ENCODE results near the gene RAB14. TPM values are rescaled to one million over a fixed set of nuclear protein-coding genes. Genes with fewer than 3 reads are reported as not detected.
A peak's percentile ranks its signal among the peaks of the same experiment; 100 is the strongest.

Gene RAB14
- total RNA-seq, 1 experiment from 2014 or later, result 36.0 TPM

DNA sequence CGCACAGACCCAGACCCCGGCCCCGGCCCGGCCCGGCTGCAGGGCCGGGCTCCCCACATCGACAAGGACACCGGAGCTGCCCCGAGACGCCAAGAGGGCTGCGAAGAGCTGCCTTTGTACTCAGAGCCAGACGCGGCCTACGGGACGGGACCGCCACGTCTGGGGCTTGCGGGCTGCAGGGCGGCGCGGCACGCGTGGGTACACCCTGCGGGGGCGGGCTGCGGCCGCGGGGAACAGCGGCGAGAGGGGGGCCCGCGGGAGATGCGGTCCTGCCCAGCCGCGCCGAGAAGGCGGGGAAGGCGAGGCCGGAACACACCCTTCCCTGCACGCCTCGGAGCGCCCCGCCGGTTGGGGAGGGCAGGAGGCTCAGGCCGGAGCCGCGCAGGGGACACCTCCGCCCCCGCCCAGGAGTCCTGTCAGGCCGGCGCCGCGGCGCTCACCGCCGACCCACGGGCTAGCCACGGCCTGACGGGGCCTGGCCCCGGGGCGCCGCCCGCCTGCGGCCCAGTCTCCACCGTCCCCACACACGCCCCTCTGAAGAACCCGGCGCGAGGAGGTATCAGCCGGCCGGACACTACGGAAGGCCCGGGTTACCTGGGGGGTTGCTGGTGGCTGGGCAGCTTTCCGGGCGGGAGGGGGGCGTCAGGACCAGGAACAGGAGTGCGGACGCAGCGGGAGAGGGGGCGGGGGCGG is 478 bp downstream of the RAB14 start:
- Mint-ChIP-seq H3K36me3 (no peaks in the 10 kb centered on the region), H3K27ac (no peak overlapping the region), H3K9me3 (no peaks in the 10 kb centered on the region), H3K4me1 (peaks cover 33% of the 10 kb centered on the region), H3K4me3 (peak overlapping the region; percentile 86), H3K27me3 (ENCODE audit: low read depth) (peaks cover 2% of the 10 kb centered on the region; the same call in 1 of the 2 replicates)
- CTCF ChIA-PET, result interaction anchor here (0.7 to 1.1 kb wide), 2 partner anchors 67 to 118 kb away, joined by 4 to 5 read pairs; partner anchors contain the start of gene GSN
- 0 out of 2 replicates have a peak, but pooled peaks have one; percentile 16 for TF ChIP-seq ZNF219 (CRISPR knock-in tag; IDR thresholded peaks at IDR 0.05; ENCODE audit: borderline replicate concordance)
- TF ChIP-seq, protein P1, sequence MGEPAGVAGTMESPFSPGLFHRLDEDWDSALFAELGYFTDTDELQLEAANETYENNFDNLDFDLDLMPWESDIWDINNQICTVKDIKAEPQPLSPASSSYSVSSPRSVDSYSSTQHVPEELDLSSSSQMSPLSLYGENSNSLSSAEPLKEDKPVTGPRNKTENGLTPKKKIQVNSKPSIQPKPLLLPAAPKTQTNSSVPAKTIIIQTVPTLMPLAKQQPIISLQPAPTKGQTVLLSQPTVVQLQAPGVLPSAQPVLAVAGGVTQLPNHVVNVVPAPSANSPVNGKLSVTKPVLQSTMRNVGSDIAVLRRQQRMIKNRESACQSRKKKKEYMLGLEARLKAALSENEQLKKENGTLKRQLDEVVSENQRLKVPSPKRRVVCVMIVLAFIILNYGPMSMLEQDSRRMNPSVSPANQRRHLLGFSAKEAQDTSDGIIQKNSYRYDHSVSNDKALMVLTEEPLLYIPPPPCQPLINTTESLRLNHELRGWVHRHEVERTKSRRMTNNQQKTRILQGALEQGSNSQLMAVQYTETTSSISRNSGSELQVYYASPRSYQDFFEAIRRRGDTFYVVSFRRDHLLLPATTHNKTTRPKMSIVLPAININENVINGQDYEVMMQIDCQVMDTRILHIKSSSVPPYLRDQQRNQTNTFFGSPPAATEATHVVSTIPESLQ (CRISPR knock-in tag; IDR thresholded peaks at IDR 0.05), result no peak
- TF ChIP-seq FOXP1 (CRISPR knock-in tag; IDR thresholded peaks at IDR 0.05; ENCODE audit: borderline replicate concordance), result no peak
- no peak for TF ChIP-seq USF1 (CRISPR knock-in tag; IDR thresholded peaks at IDR 0.05)
- no peak for TF ChIP-seq CREB1 (CRISPR knock-in tag; IDR thresholded peaks at IDR 0.05)
- TF ChIP-seq, protein P2, sequence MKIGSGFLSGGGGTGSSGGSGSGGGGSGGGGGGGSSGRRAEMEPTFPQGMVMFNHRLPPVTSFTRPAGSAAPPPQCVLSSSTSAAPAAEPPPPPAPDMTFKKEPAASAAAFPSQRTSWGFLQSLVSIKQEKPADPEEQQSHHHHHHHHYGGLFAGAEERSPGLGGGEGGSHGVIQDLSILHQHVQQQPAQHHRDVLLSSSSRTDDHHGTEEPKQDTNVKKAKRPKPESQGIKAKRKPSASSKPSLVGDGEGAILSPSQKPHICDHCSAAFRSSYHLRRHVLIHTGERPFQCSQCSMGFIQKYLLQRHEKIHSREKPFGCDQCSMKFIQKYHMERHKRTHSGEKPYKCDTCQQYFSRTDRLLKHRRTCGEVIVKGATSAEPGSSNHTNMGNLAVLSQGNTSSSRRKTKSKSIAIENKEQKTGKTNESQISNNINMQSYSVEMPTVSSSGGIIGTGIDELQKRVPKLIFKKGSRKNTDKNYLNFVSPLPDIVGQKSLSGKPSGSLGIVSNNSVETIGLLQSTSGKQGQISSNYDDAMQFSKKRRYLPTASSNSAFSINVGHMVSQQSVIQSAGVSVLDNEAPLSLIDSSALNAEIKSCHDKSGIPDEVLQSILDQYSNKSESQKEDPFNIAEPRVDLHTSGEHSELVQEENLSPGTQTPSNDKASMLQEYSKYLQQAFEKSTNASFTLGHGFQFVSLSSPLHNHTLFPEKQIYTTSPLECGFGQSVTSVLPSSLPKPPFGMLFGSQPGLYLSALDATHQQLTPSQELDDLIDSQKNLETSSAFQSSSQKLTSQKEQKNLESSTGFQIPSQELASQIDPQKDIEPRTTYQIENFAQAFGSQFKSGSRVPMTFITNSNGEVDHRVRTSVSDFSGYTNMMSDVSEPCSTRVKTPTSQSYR (CRISPR knock-in tag; IDR thresholded peaks at IDR 0.05), result no peak
- TF ChIP-seq ELF4 (CRISPR knock-in tag; IDR thresholded peaks at IDR 0.05; ENCODE audit: low read depth), result no peak
- TF ChIP-seq, protein P3, sequence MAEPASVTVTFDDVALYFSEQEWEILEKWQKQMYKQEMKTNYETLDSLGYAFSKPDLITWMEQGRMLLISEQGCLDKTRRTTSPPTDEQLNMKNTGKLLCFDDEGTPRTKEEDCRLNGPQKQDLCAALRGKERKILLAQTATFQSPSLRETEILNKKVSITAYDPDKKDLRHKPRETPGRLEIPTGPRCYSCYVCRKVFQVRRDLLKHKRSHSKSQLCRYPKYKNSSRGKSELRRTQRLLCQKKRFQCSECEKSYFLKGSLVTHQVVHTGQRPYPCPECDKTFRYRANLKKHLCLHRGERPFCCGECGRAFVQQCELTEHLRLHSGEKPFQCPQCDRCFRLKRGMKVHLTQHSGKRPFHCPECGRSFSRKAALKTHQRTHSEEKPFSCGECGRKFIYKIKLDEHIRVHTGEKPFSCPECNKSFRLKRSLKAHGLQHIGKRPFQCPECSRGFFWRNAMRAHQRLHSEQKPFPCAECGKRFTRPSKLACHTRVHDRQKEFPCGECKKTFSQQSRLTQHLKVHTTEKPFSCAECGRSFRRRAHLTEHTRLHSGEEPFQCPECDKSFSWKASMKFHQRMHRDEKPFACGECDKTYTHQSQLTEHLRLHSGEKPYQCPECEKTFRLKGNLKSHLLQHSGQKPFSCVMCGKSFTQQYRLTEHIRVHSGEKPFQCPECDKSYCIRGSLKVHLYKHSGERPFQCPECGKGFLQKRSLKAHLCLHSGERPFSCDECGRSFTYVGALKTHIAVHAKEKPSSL (CRISPR knock-in tag; conservative IDR thresholded peaks at IDR 0.05), result no peak
- no peak for TF ChIP-seq IRF2 (CRISPR knock-in tag; IDR thresholded peaks at IDR 0.05; ENCODE audit: borderline replicate concordance, low read depth)
- 0 out of 2 replicates have a peak, but pooled peaks have one; percentile 41 for TF ChIP-seq ATF1 (CRISPR knock-in tag; IDR thresholded peaks at IDR 0.05)
- TF ChIP-seq SOX15 (CRISPR knock-in tag; IDR thresholded peaks at IDR 0.05), result no peak
- 0 out of 2 replicates have a peak, but pooled peaks have one; percentile 57 for TF ChIP-seq ESRRA (CRISPR knock-in tag; IDR thresholded peaks at IDR 0.05; ENCODE audit: borderline replicate concordance)
- no peak for TF ChIP-seq TP53 (CRISPR knock-in tag; IDR thresholded peaks at IDR 0.05)
- TF ChIP-seq, protein P4, sequence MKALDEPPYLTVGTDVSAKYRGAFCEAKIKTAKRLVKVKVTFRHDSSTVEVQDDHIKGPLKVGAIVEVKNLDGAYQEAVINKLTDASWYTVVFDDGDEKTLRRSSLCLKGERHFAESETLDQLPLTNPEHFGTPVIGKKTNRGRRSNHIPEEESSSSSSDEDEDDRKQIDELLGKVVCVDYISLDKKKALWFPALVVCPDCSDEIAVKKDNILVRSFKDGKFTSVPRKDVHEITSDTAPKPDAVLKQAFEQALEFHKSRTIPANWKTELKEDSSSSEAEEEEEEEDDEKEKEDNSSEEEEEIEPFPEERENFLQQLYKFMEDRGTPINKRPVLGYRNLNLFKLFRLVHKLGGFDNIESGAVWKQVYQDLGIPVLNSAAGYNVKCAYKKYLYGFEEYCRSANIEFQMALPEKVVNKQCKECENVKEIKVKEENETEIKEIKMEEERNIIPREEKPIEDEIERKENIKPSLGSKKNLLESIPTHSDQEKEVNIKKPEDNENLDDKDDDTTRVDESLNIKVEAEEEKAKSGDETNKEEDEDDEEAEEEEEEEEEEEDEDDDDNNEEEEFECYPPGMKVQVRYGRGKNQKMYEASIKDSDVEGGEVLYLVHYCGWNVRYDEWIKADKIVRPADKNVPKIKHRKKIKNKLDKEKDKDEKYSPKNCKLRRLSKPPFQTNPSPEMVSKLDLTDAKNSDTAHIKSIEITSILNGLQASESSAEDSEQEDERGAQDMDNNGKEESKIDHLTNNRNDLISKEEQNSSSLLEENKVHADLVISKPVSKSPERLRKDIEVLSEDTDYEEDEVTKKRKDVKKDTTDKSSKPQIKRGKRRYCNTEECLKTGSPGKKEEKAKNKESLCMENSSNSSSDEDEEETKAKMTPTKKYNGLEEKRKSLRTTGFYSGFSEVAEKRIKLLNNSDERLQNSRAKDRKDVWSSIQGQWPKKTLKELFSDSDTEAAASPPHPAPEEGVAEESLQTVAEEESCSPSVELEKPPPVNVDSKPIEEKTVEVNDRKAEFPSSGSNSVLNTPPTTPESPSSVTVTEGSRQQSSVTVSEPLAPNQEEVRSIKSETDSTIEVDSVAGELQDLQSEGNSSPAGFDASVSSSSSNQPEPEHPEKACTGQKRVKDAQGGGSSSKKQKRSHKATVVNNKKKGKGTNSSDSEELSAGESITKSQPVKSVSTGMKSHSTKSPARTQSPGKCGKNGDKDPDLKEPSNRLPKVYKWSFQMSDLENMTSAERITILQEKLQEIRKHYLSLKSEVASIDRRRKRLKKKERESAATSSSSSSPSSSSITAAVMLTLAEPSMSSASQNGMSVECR (CRISPR knock-in tag; IDR thresholded peaks at IDR 0.05; ENCODE audit: borderline replicate concordance), result peak; percentile 57; the same call in 1 of the 2 replicates
- no peak for TF ChIP-seq TEAD1 (CRISPR knock-in tag; IDR thresholded peaks at IDR 0.05)
- POLR2A ChIA-PET, result interaction anchor here (0.5 to 1.0 kb wide), 2 partner anchors 20 to 96 kb away, joined by 3 to 4 read pairs; no protein-coding TSS in a partner anchor
- ATAC-seq (peak; percentile 43), DNase-seq (ENCODE audit: low spot score) (peak; percentile 45)
